ENCODE data around the gene IFT122.
"Not testable (repeated sequence)": the region's sequence is repeated elsewhere in the genome, so short reads cannot be mapped to it uniquely, and the experiment has no call there.

Gene IFT122

GRCh38 chr3:129524081-129524480, 84.1 kb downstream of the IFT122 start:
- DNase-seq, result no peak

- DNase-seq, result no peak
Measured at GRCh38 chr3:129525341-129525968, 85.4 kb downstream of the IFT122 start.

- DNase-seq, result no peak
Measured at GRCh38 chr3:129526121-129526900, 86.3 kb downstream of the IFT122 start.

- no peak for DNase-seq
Measured at GRCh38 chr3:129527262-129527661, 87.2 kb downstream of the IFT122 start.

- no peak for DNase-seq
Measured at GRCh38 chr3:129528589-129529100, 88.6 kb downstream of the IFT122 start, which contains the start of gene RHO. RHO (plus strand) TSS chr3:129528639; CDS start chr3:129528734, 95 bp downstream.

GRCh38 chr3:129529436-129530210, 89.6 kb downstream of the IFT122 start:
- DNase-seq, result no peak

- no peak for DNase-seq
Measured at GRCh38 chr3:129530251-129530791, 90.3 kb downstream of the IFT122 start.

- DNase-seq, result no peak
Measured at GRCh38 chr3:129530821-129531220, 90.8 kb downstream of the IFT122 start.

- DNase-seq, result no peak
Measured at GRCh38 chr3:129531699-129532098, 91.7 kb downstream of the IFT122 start.

- DNase-seq, result no peak
Measured at GRCh38 chr3:129532261-129532660, 92.2 kb downstream of the IFT122 start.

- DNase-seq, result no peak
Measured at GRCh38 chr3:129533406-129533805, 93.4 kb downstream of the IFT122 start.

- no peak for DNase-seq
Measured at GRCh38 chr3:129534428-129535027, 94.5 kb downstream of the IFT122 start.

GRCh38 chr3:129535075-129535474, 95.1 kb downstream of the IFT122 start:
- no peak for DNase-seq

- no peak for DNase-seq
Measured at GRCh38 chr3:129536374-129536667, 96.3 kb downstream of the IFT122 start.

GRCh38 chr3:129536804-129537203, 96.8 kb downstream of the IFT122 start:
- DNase-seq, result no peak

GRCh38 chr3:129539206-129539605, 99.2 kb downstream of the IFT122 start:
- no peak for DNase-seq

GRCh38 chr3:129540776-129541516, 100.9 kb downstream of the IFT122 start:
- DNase-seq, result no peak

GRCh38 chr3:129542747-129543146, 102.7 kb downstream of the IFT122 start:
- no peak for DNase-seq

GRCh38 chr3:129543156-129543790, 103.2 kb downstream of the IFT122 start, which contains the start of gene H1-8:
H1-8 (plus strand) TSS chr3:129543175; CDS start chr3:129543219, 44 bp downstream.
- no peak for DNase-seq

- DNase-seq, result no peak
Measured at GRCh38 chr3:129543999-129544398, 104.0 kb downstream of the IFT122 start.

- not testable (repeated sequence) for DNase-seq
Measured at GRCh38 chr3:129545951-129546350, 105.9 kb downstream of the IFT122 start.

All from GOT3 (cell line).